ENCODE results near the gene C11orf68. TPM values are rescaled to one million over a fixed set of nuclear protein-coding genes. Genes with fewer than 3 reads are reported as not detected.

C11orf68 gene
- total and polyA plus RNA-seq, 10 of the 15 experiments (the other 5 are each of a cell fraction or from before 2014, with no cell fraction given): 3.0 to 25.4 (median 16.7) TPM

- no peak for TF ChIP-seq REST (IDR thresholded peaks at IDR 0.05; ENCODE audit: low read depth, low read length)
- TF ChIP-seq ZZZ3 (IDR thresholded peaks at IDR 0.05; ENCODE audit: control insufficient read depth, insufficient read length, low read depth): no peak
- no peak for TF ChIP-seq RELA (IDR thresholded peaks at IDR 0.05; ENCODE audit: borderline replicate concordance, partially characterized antibody)
- TF ChIP-seq SMAD5 (IDR thresholded peaks at IDR 0.05; ENCODE audit: low read depth): peak; percentile 72; the same call in 1 of the 2 replicates
- no peak for TF ChIP-seq GABPA (IDR thresholded peaks at IDR 0.05; ENCODE audit: low read depth)
- TF ChIP-seq ZBTB11 (CRISPR knock-in tag; IDR thresholded peaks at IDR 0.05): no peak
- TF ChIP-seq RUNX3 (IDR thresholded peaks at IDR 0.05; ENCODE audit: low read length): no peak
- TF ChIP-seq E2F8 (IDR thresholded peaks at IDR 0.05; ENCODE audit: low read depth, partially characterized antibody): no peak
- TF ChIP-seq RELB (IDR thresholded peaks at IDR 0.05; ENCODE audit: low read depth): no peak
- peak; percentile 89 for TF ChIP-seq LARP7 (IDR thresholded peaks at IDR 0.05)
- no peak for TF ChIP-seq RAD21 (IDR thresholded peaks at IDR 0.05; ENCODE audit: insufficient read depth, low read depth, low read length)
- TF ChIP-seq ESRRA (IDR thresholded peaks at IDR 0.05; ENCODE audit: low read length): no peak
Observed at GRCh38 chr11:65890324-65891218, 28.3 kb downstream of the C11orf68 start, which contains the start of gene CCDC85B (continued).

Data from GM12878 (cell line).